HG03432 (cell line): Measurements from ENCODE around the gene PPP1R1B.

Experiments
- ATAC-seq: cut with Tn5 transposase; IDR thresholded peaks from one replicate; pipeline ENCODE4 v1.9.1; 2021; ENCODE audit warnings: mild to moderate bottlenecking, moderate library complexity; ENCODE audit not compliant: unreplicated experiment

The PPP1R1B gene

DNA sequence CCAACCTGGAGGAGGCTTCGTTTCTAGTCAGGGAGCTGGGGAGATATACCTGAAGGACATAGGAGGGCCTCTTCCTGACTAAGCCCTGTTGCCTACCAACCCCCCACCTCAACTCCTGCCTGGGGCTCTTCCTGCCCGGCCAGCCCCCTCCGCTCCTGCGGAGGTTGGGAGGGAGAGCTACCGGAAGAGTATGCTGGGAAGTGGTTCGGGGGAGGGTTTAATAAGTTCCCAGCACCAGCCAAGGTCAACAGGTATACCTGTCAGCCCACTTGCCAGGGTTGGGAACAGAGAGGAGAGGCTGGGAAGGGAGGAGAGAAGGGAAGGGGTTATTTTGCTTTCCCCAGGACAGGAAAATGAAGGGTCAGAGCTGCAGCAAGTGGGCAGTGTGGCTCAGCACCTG, 4.7 kb downstream of the PPP1R1B start:
- ATAC-seq = no peak

DNA sequence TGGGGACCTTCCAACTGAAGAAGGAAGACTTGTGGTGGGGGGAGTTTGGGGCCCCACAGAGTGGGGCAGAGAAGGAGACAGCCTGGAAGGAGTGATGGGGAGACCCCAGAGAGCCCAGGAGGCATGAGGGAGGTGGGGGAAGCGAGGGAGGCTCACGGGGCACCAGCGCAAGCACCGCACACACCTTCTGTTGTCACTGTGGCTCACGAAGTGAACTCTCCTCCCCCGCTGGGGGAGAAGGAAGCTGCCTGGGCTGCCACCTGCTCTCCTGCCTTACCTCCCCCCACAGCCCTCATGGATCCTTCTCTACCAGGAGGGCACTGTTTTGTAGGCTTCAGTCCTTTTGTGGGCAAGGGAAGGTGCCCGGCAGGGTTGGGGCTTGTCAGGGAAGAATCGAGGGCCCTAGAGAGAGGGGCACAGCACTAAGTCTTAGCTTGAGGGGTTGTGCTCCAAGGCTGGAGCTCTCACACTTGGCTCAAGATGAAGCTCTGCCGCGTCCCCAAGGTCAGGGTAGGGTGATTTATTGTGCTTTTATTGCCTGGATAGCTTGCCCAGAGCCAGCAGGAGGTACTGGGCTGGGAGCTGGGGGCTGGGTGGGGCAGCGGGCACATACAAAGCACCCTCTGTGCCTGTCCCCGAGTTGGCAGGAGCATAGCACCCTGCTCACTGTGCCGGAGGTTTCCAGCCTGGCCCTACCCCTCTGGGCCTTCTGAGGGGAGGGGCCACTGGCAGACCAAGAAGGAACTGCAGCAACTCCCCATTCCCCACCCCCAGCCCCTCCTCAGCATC, 5.6 kb downstream of the PPP1R1B start:
- no peak for ATAC-seq

DNA sequence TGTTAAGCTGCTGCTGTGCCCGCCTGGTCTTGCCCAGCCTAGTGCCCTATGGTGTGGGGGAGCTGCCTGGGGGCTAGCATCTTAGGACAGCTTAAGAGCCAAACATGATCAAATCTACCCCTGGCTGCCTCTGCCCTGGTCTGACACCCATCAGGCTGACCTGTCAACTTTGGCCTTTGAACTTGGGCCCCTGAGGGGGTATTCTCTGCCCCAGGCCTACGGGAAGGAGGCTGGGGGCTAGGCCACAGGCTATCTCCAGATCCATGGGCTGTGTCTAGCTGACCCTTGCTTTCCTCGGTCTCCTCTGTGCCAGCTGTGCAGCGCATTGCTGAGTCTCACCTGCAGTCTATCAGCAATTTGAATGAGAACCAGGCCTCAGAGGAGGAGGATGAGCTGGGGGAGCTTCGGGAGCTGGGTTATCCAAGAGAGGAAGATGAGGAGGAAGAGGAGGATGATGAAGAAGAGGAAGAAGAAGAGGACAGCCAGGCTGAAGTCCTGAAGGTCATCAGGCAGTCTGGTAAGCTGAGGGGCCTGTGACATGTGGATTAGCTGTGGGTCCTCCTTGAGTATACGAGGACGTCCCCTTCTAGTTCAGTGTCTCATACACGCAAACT, 6.9 kb downstream of the PPP1R1B start:
- no peak for ATAC-seq

DNA sequence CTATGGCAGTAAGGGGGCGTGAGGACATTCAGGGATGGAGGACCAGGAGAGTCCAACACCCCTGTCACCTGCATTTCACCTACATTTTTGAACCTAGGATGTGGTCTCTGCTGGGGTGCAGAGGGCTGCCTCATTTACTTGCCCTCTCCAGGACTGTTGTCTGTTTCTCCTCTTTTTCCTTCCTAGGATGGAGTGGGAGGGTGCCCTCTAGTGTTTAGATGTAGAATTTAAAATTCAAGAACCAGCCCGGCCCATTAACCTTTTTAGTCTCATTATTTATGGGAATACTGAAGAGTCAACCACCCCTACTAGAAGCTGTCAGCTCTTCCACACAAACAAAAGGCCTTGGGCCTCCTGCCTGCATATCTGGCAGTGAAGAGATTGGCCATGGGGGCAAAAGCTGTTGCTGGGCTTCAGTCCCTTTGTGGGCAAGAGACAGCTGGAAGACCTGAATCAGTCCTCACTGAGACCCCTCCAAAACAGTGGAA, 7.7 kb downstream of the PPP1R1B start:
- no peak for ATAC-seq

DNA sequence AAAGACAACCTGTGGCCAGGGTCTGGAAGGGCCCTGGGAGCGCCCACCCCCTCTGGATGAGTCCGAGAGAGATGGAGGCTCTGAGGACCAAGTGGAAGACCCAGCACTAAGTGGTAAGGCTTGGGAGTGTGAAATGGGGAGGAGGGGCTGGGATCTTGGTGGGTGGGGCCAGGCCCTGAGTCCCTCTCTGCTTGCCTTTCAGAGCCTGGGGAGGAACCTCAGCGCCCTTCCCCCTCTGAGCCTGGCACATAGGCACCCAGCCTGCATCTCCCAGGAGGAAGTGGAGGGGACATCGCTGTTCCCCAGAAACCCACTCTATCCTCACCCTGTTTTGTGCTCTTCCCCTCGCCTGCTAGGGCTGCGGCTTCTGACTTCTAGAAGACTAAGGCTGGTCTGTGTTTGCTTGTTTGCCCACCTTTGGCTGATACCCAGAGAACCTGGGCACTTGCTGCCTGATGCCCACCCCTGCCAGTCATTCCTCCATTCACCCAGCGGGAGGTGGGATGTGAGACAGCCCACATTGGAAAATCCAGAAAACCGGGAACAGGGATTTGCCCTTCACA, 8.9 kb downstream of the PPP1R1B start:
- no peak for ATAC-seq

DNA sequence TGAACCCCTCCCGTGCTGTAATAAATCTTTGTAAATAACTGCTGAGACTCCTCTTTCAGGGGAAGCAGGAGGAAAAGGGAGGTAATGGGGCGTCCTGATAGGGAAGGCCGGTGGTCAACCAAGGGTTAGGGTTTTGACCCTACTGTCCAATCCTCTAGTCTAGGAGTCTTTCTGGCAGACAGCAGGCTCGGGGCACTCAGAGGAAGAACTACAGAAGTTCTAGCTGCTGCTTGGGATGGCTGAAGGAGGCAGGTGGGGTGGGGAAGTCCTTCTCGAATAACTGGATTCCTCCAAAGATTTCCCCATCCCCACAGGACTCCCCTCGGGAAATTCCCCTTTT, 9.8 kb downstream of the PPP1R1B start:
- peak; percentile 8 for ATAC-seq

DNA sequence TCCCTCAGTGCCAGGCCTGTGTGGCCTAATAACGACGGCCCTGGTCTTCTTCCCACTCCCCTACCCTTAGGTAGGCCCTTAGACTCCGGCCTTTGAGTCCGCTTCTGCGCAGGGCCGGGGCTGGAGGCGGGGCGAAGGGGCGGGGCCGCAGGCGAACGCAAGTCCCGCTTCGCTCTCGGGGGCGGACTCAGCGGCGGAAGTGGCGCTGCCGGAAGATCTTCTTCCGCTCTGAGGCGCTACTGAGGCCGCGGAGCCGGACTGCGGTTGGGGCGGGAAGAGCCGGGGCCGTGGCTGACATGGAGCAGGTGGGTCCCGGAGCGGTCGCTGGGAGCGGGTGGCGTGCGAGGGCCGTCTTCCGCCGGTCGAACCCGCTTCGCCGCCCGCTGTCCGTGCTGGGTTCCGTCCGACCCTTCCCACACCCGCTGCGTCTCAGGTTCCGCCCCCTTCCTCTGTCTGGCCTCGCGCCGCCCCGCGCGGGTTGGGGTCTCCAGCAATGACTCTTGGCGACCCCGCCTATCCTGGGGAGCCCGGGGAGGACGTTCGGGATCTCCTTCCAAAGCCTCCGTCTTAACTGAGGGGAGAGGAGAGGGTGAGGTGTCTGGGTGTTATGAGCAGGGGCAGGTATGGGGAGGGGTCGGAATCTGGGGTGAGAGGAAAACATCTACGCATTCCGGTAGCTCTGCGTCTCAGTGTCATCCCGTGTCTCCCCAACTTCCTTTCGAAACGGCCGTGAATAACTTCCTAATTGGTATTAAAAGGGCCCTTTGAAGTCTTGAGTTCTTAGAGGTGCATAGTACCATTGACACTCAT, 10.4 kb downstream of the PPP1R1B start, which contains the start of gene STARD3:
Gene STARD3 (plus strand): TSS at position 218 of the 810 bp plus-strand sequence. CDS start 16,388 bp downstream, outside the sequence.
- peak; percentile 80 for ATAC-seq

DNA sequence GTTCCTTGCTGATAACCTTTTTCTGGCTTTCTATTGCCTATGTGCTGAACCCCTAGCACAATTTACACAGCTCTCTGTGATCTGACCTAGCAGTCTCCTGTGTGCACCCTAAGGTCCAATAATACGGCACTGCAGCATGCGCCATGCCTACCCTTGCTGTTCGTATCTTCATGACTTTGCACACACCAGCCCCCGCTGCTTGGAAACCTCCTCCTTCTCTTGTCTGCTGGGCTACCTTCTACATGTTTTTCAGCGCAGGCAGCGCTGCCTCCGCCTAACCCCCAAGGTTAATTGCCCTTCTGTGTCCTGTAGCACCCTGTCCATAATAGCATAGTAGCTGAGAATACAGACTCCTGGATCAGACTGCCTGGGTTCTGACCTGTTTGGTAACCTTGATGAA, 11.6 kb downstream of the PPP1R1B start:
- ATAC-seq = no peak

DNA sequence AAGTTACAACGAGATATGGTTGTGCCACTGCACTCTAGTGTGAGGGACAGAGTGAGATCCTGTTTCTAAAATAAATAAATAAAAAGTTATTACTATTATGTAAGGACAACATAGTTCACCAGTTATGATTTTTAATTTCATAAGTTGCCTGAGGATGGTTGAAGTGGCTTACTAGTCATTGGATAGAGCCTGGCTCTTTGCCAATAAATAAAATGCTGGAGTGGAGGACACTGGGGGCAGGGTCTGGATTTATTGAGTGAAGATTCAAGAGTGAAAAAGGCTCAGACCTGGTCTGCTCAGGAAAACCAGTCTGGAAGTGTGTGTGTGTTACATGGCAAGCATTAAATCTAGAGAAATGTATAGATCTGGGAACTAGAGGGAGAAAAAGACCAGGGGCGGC, 12.3 kb downstream of the PPP1R1B start:
- no peak for ATAC-seq

DNA sequence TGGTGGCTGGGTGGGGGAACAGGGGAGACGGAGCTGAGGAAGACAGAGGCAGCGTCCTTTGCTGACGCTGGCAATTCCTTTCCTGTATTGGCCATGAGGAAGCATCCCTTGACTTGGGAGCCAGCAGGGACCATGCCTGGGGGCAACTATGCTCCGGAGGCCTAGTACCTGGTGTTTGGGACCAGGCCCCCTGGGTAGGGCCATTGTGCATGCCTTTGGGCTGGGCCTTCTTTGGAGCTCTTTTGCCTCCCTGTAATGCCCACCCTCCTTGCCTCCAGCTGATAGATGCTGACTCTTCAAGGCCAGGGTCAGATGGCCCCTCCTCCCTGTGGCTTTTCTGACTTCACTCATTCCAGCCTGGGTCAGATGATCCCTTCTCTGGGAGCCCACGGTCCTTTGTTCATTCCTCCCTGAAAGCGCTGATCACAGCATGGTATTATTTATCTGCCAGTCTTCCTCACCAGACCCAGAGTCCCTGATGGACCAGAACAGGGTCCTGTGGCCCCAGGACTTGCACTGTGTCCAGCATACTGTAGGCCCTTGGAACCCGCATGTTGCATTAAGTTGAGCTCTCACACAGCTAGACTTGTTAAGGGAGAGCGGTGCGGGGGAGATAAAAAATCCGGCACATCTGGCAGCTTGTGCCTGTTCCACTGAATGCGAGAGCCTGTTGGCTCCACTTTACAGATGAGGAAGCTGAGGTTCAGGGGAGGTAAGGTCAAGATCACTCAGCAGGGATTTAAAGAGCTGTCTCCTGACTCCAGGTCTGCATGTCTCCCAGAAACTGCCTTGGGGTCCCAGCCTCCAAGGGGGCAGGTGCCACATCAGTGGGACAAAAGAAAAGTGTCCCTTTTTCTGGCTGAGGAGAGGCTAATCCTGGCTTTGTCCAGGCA, 13.1 kb downstream of the PPP1R1B start:
- ATAC-seq = no peak

DNA sequence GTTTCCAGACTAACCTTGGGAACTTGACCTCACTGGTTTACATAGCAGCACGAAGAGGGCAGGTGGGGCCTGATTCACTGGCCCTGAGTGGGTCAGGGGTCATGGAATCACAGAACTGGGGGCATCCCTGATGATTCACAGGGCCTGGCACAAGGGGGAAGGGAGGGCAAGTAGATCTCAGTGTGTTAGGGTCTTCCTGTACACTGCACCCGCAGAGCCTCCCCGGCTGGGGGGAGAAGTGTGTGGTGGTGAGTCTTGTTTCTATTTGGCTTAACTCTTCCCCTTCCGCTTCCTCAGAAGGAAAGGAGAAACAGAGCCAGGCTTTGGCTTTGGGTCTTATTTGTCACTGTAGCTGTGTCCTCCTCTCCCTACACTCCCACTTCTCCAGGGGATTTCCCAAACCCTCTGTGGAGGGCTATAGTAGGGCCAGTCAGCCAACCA, 13.9 kb downstream of the PPP1R1B start:
- ATAC-seq = no peak

DNA sequence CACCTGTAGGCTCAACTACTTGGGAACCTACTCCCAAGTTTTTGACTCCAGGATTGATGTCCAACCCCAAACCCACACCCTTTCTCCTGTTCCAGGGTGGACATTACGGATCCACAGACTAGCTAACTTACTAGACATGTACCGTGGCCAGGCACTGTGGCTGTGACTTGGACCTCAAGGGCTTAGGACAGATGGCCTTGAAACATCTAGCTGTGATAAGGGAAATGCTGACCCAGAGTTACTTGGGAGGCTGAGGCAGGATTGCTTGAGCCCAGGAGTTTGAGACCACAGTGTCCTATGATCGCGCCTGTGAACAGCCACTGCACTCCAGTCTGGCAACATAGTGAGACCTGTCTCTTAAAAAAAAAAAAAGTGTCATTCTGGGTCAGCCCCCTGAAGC, 14.3 kb downstream of the PPP1R1B start:
- ATAC-seq = no peak

DNA sequence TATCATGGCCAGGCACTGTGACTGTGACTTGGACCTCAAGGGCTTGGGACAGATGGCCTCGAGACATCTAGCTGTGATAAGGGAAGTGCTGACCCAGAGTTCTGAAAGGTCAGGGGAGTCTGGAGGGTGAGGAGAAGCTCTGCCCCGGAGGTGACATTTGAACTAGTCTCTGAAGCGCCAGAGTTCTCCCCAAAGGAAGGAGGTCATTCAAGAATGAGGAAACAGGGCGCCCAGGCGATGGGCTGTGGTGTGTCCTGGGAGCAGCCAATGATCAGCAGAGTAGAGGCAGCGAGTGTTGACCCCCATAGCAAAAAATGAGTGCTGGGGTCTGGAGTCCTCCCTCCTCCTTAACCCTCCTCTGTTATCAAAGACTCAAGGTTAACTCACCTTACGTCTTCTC, 15.1 kb downstream of the PPP1R1B start:
- no peak for ATAC-seq

DNA sequence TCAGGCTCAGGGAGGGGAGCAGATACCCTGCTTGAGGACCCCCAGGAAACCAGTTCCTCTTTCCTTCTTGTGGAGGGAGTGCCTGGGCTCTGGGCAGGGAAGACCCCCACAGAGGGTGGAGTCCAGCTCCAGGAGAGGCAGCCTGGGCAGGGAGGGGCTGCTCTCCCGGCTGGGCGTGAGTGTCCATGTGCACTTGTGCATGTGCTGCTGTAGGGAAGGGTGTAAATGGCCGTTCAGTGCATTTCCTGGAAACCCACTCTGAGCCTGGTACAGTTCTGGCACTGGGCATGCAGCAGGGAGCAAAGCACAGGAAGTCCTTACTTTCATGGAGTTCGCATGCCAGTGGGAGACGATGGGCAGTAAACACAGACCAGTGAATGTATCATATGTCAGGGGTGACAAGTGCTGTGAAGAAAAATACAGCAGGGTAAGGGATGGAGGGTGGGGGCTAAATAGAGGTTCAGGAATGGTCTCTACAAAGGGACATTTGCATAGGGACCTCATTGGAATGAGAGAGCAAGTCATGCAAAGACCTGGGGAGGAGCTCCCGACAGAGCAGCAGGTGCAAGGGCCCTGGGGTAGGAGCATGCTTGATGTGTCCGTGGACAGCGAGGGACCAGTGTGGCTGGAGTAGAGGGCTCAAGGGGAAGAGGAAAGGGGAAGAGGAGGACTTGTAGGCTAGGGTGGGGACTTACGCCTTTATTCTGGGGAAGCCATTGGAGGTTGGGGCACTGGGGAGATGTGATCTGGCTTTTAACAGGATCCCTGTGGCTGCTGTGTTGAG, 15.7 kb downstream of the PPP1R1B start:
- ATAC-seq = no peak

DNA sequence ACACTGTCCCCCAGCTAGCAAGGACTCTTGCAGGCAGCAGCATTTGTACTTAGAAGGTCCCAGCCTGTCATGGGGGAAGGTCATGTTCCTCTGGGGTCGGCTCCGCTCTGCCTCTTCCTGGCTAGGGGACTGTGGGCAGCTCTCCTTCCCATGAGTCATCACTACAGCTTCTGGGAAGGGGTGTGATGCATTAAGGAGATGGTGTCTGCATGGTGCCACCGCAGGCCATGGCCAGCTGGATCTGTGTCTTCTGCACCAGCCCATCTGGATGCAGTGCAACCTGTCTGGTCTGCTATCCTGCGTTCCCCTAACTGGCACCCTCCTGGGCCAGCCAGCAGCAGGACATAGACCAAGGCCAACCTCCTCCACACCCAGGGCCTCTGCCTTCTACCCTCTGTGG, 16.5 kb downstream of the PPP1R1B start:
- no peak for ATAC-seq

DNA sequence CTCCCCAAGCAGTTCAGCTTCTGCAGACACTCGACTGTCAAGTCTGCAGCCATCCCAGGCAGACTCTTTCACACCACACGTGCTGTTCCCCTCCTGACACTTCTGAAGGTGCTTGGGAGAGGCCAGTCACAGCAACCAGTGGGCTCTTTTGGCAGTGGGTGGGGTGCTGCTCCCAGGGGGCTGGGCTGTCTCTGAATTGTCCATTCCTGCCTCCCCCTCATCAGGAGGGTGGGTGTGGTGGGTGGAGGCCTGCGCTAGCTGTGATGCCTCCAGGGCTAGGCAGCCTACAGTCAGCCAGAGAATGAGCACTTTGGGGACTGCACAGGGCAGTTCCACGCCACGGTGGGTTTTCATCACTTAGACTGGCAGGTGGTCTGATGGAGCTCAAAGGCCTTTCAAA, 20.5 kb downstream of the PPP1R1B start:
- no peak for ATAC-seq

DNA sequence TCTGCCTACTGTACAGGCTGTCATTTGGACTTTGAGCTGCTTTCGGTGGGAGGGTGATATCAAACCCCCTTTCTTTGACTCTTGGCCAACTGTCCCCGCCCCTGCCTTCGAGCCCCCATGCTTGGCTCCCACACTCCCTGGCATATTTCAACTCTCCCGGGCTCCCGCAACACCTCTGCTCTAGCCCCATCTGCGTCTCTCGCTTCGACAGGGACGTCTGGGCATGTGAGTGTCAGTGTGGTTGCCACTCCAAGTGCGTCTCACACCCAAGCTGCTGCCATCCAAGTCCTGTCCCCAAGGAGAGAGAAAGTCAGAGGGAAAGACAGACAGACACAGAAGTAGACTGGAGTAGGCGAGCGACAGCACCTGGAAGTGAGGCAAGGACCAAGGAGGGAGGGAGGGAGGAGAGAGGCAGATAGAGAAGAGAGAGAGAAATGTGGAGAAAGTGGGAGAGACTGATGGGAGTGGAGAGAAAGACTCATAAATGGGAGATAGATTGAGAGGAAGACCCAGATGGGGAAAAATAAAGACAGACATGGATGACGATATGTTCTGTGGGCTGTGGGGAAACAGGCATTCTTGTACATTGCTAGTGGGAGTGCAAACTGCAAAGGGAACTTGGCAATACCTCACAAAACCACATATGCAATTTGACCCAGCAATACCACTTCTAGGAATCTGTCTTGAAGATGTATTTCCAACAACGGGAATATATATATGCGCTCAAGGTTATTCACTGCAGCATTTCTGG, 22.0 kb downstream of the PPP1R1B start:
- ATAC-seq = no peak

DNA sequence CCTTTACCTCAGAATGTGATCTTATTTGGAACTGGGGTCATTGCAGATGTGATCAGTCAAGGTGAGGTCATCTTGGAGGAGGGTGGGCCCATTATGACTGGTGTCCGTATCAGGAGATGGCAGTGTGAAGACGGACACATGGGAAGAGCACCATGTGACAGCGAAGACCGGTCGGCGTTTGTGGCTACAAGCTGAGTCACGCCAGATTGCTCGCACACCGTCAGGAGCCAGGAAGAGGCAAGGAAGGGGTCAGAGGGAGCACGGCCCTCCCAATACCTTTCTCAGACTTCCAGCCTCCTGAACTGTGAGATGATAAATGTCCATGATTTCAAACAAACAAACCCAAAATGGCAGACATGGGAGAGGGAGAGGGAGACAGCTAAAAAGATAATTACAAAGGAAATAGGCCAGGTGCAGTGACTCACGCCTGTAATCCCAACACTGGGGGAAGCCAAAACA, 23.4 kb downstream of the PPP1R1B start:
- ATAC-seq = no peak
